ENCODE data around the gene CARHSP1. TPM values are rescaled to one million over a fixed set of nuclear protein-coding genes. Genes with fewer than 3 reads are reported as not detected.

Gene CARHSP1
- total RNA-seq, 1 donor from 2014 or later: 151 TPM

GRCh38 chr16:8910811-8911210 is 42.0 kb upstream of the CARHSP1 start:
- H3K27ac ChIP-seq: no peak overlapping the region
- intact Hi-C loops (cut with DNase I): no loop called here
- DNase-seq (ENCODE audit: low spot score in 2 of 2): no peak
- H3K4me3 ChIP-seq: no peak overlapping the region
- no peaks in the 10 kb centered on the region for H3K4me1 ChIP-seq
- H3K27me3 ChIP-seq: no peaks in the 10 kb centered on the region
- H3K36me3 ChIP-seq: peaks cover 63 to 82% of the 10 kb centered on the region in 2 donors
- TF ChIP-seq, protein P1, sequence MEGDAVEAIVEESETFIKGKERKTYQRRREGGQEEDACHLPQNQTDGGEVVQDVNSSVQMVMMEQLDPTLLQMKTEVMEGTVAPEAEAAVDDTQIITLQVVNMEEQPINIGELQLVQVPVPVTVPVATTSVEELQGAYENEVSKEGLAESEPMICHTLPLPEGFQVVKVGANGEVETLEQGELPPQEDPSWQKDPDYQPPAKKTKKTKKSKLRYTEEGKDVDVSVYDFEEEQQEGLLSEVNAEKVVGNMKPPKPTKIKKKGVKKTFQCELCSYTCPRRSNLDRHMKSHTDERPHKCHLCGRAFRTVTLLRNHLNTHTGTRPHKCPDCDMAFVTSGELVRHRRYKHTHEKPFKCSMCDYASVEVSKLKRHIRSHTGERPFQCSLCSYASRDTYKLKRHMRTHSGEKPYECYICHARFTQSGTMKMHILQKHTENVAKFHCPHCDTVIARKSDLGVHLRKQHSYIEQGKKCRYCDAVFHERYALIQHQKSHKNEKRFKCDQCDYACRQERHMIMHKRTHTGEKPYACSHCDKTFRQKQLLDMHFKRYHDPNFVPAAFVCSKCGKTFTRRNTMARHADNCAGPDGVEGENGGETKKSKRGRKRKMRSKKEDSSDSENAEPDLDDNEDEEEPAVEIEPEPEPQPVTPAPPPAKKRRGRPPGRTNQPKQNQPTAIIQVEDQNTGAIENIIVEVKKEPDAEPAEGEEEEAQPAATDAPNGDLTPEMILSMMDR (IDR thresholded peaks at IDR 0.05): no peak
- no peaks in the 10 kb centered on the region for H3K9me3 ChIP-seq

GRCh38 chr16:8908810-8909468 is 40.1 kb upstream of the CARHSP1 start:
- no peak for DNase-seq (ENCODE audit: low spot score in 2 of 2)
- intact Hi-C loops (cut with DNase I): no loop called here
- peaks cover 65 to 86% of the 10 kb centered on the region in 2 donors for H3K36me3 ChIP-seq
- no peaks in the 10 kb centered on the region for H3K4me1 ChIP-seq
- TF ChIP-seq, protein P1 (IDR thresholded peaks at IDR 0.05): no peak
- H3K4me3 ChIP-seq: no peak overlapping the region
- no peak overlapping the region for H3K27ac ChIP-seq
- no peaks in the 10 kb centered on the region for H3K27me3 ChIP-seq
- no peaks in the 10 kb centered on the region for H3K9me3 ChIP-seq

- Histone ChIP-seq H3K36me3 (peaks cover 83 to 95% of the 10 kb centered on the region in 2 donors), H3K27ac (no peak overlapping the region)
- intact Hi-C loops (cut with DNase I): no loop called here
Observed at GRCh38 chr16:8907096-8907495, 38.3 kb upstream of the CARHSP1 start.

DNA sequence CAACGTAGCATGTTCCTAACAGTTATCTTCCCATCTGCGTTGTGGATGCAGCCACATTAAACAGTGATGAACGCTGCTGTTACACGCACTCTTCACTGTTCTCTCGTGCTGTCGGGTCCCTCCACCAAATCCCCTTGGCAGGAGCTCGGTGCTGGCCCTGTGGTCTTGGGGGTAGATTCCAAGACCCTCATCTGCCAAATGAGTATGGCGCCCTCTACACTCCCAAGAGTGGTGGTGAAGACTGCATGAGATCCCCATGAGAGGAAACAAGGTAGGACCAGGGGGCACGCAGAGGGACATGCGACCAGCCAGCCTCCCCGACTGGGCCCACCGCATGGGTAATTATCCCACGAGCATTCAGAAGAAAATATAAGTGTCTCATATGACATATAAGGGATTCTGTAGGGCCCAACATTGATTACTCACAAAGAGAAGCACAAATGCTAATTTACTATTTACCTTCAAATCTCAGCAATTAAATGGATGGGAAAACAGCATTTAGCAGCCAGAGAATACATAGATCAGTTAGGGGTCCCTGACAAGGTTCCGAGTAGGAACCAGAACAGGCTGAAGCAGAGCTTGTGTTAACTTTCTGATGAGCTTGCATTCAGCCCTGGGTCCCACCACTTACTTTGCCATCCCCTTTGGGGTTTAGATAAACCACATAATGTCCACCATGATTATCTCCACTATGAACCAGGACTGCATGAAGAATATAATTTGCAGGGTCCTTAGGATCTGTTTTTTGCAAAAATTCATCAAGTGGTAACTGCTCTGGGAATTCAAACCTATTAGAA is 37.2 kb upstream of the CARHSP1 start:
- intact Hi-C loops (cut with DNase I): no loop called here

More at GRCh38 chr16:8907096-8907495, 38.3 kb upstream of the CARHSP1 start:
- TF ChIP-seq, protein P1 (IDR thresholded peaks at IDR 0.05): no peak
- no peak for DNase-seq (ENCODE audit: low spot score in 2 of 2)
- Histone ChIP-seq H3K4me3 (no peak overlapping the region), H3K4me1 (no peaks in the 10 kb centered on the region), H3K9me3 (no peaks in the 10 kb centered on the region), H3K27me3 (no peaks in the 10 kb centered on the region)

GRCh38 chr16:8905168-8905762 is 36.5 kb upstream of the CARHSP1 start:
- intact Hi-C loops (cut with DNase I): no loop called here
- no peak overlapping the region for H3K27ac ChIP-seq
- peaks cover 85 to 96% of the 10 kb centered on the region in 2 donors for H3K36me3 ChIP-seq
- no peaks in the 10 kb centered on the region for H3K9me3 ChIP-seq
- no peaks in the 10 kb centered on the region for H3K4me1 ChIP-seq
- no peak overlapping the region for H3K4me3 ChIP-seq
- no peaks in the 10 kb centered on the region for H3K27me3 ChIP-seq
- TF ChIP-seq, protein P1 (IDR thresholded peaks at IDR 0.05): peak in 1 of 3 experiments; percentile 24
- no peak for DNase-seq (ENCODE audit: low spot score in 2 of 2)

More for the DNA sequence above, 37.2 kb upstream of the CARHSP1 start:
- Histone ChIP-seq H3K4me1 (no peaks in the 10 kb centered on the region), H3K9me3 (no peaks in the 10 kb centered on the region), H3K4me3 (no peak overlapping the region), H3K27ac (no peak overlapping the region), H3K36me3 (peaks cover 83 to 96% of the 10 kb centered on the region in 2 donors), H3K27me3 (no peaks in the 10 kb centered on the region)
- no peak for DNase-seq (ENCODE audit: low spot score in 2 of 2)
- TF ChIP-seq, protein P1 (IDR thresholded peaks at IDR 0.05): no peak

All from ascending aorta (tissue), 2 donors.